Thyroid gland (tissue), 4 donors: Measurements from ENCODE around the gene DPAGT1. TPM values are rescaled to one million over a fixed set of nuclear protein-coding genes. Genes with fewer than 3 reads are reported as not detected.

ENCODE experiments used
- DNase-seq, 2 donors: peaks; one replicate each; pipeline ENCODE4 v3.0.0-alpha.2; 2019
- H3K27ac ChIP-seq, 3 donors: fragments of 200-600 bp; sonication (generic); 1 replicate in 2 of 3; 2 replicates in 1 of 3; pipeline ENCODE4 v1.5.1; 2016 to 2019; ENCODE audit warnings: mild to moderate bottlenecking in 1 of 3, moderate library complexity in 1 of 3
- H3K27me3 ChIP-seq: fragments of 200-600 bp; sonication (generic); one replicate; pipeline ENCODE4 v1.5.1; 2019
- H3K36me3 ChIP-seq, 2 donors: fragments of 200-600 bp; sonication (generic); one replicate each; pipeline ENCODE4 v1.5.1; 2016 to 2019
- H3K4me1 ChIP-seq, 2 donors: fragments of 200-600 bp; sonication (generic); one replicate each; pipeline ENCODE4 v1.5.1; 2017 to 2019
- H3K4me3 ChIP-seq, 3 donors: fragments of 200-600 bp; sonication (generic); replicated peaks in 1 of 3; 1 replicate in 2 of 3; 2 replicates in 1 of 3; pipeline ENCODE4 v1.5.1; 2016; ENCODE audit warnings: mild to moderate bottlenecking in 1 of 3
- H3K9me3 ChIP-seq: fragments of 200-600 bp; sonication (generic); one replicate; pipeline ENCODE4 v1.5.1; 2017
- CTCF ChIP-seq, 6 experiments: fragments of 200-600 bp in 3 of 6; fragments of 450-650 bp in 3 of 6; sonication (generic) in 3 of 6; IDR thresholded peaks; one replicate each; pipeline ENCODE4 v1.5.1; 2016 to 2019; ENCODE audit warnings: antibody characterized with exemption in 6 of 6, mild to moderate bottlenecking in 2 of 6, inconsistent platforms in 1 of 6, moderate library complexity in 1 of 6
- POLR2A ChIP-seq, 2 donors: fragments of 450-650 bp; IDR thresholded peaks; one replicate each; pipeline ENCODE4 v1.6.1; 2017; ENCODE audit warnings: antibody characterized with exemption in 2 of 2, mild to moderate bottlenecking in 2 of 2, moderate library complexity in 1 of 2
- WGBS, 2 donors: methylation state at CpG; one replicate each; pipeline ENCODE4 v1.1.5; 2017; 5-methylcytosine and 5-hydroxymethylcytosine counted together
- intact Hi-C: fragments of 100-400 bp; cut with DNase I; formaldehyde crosslinking; loops from one replicate; pipeline ENCODE4 v1.15.1; 2023
- total RNA-seq, 4 donors: library from RNA; depleted of rRNA; stranded (reverse); fragments of >200 nt; gene quantifications; one replicate each; pipeline ENCODE4 v1.2.3, GENCODE V29; 2016

DPAGT1 gene
- total RNA-seq, 4 donors from 2014 or later, result 29.8 to 42.8 (median 38.7) TPM

- WGBS, 2 donors, result 85 to 92% methylated on average over 10 of the region's 10 CpGs
- Histone ChIP-seq H3K9me3 (no peaks in the 10 kb centered on the region), H3K27ac (no peak overlapping the region), H3K4me1 (peaks cover 6 to 7% of the 10 kb centered on the region in 2 donors), H3K36me3 (peaks cover 19 to 26% of the 10 kb centered on the region in 2 donors), H3K27me3 (no peaks in the 10 kb centered on the region), H3K4me3 (no peak overlapping the region)
- no peak for TF ChIP-seq CTCF (IDR thresholded peaks at IDR 0.05)
- no peak for TF ChIP-seq POLR2A (IDR thresholded peaks at IDR 0.05)
- no peak for DNase-seq
- intact Hi-C loops, result no loop called here
These were observed 14.6 kb upstream of the DPAGT1 start for GRCh38 chr11:119116235-119116594.

GRCh38 chr11:119115484-119116234 is 14.0 kb upstream of the DPAGT1 start:
- no peaks in the 10 kb centered on the region for H3K27me3 ChIP-seq
- no peak overlapping the region for H3K27ac ChIP-seq
- no peaks in the 10 kb centered on the region for H3K9me3 ChIP-seq
- DNase-seq, result no peak
- intact Hi-C loops, result no loop called here
- peaks cover 3 to 4% of the 10 kb centered on the region in 2 donors for H3K4me1 ChIP-seq
- H3K36me3 ChIP-seq, result peaks cover 19 to 30% of the 10 kb centered on the region in 2 donors
- H3K4me3 ChIP-seq, result no peak overlapping the region
- 73% methylated on average over 24 of the region's 24 CpGs for WGBS, 2 donors
- TF ChIP-seq CTCF (IDR thresholded peaks at IDR 0.05) (no peak), POLR2A (IDR thresholded peaks at IDR 0.05) (no peak)

DNA sequence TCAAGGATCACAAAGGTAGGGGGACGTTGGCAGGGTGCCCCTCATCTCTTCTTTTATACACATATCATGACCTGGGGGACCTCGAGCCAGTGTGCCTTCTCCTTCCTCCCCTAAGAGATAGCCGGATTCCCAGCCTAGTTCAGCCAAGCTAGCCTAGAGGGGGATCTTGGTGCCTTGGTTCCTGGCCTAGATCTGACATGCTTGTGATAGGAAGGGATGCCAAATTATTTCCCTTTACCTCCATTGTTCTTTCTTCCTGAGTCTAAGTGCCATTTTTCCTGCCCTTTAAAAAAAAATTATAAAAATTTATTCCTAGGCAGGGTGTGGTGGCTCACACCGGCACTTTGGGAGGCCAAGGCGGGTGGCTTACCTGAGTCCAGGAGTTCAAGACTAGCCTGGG is 12.7 kb upstream of the DPAGT1 start:
- no peak for DNase-seq
- TF ChIP-seq CTCF (IDR thresholded peaks at IDR 0.05) (no peak), POLR2A (IDR thresholded peaks at IDR 0.05) (no peak)
- Histone ChIP-seq H3K27ac (no peak overlapping the region), H3K27me3 (no peaks in the 10 kb centered on the region), H3K4me1 (peaks cover 0 to 4% of the 10 kb centered on the region in 2 donors), H3K9me3 (no peaks in the 10 kb centered on the region), H3K4me3 (no peak overlapping the region), H3K36me3 (peaks cover 19 to 30% of the 10 kb centered on the region in 2 donors)
- intact Hi-C loops, result no loop called here
- WGBS, 2 donors, result 93% methylated on average over 4 to 5 of the region's 5 CpGs

DNA sequence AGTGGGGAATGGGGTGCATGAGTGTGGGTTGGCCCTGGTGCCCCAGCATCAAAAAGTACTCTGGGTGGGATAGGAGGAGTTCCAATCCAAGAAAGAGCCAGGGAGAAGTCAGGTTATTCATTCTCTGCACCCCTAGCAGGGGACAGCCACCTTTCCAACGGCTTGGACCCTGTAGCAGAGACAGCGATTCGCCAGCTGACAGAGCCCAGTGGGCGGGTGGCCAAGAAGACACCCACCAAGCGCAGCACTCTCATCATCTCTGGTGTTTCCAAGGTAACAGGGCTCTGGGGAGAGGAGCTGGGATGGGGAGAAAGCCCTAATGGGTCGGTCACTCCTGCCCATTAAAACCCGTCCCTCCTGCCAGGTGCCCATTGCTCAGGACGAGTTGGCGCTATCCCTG is 12.1 kb upstream of the DPAGT1 start:
- Histone ChIP-seq H3K36me3 (peaks cover 19 to 30% of the 10 kb centered on the region in 2 donors), H3K27ac (no peak overlapping the region), H3K4me3 (no peak overlapping the region), H3K9me3 (no peaks in the 10 kb centered on the region), H3K27me3 (no peaks in the 10 kb centered on the region), H3K4me1 (peaks cover 0 to 9% of the 10 kb centered on the region in 2 donors)
- intact Hi-C loops, result no loop called here
- 95 to 98% methylated on average over 9 of the region's 9 CpGs for WGBS, 2 donors
- DNase-seq, result no peak
- TF ChIP-seq POLR2A (IDR thresholded peaks at IDR 0.05) (no peak), CTCF (IDR thresholded peaks at IDR 0.05) (no peak)

- Histone ChIP-seq H3K27me3 (no peaks in the 10 kb centered on the region), H3K36me3 (peaks cover 19 to 30% of the 10 kb centered on the region in 2 donors), H3K27ac (no peak overlapping the region), H3K4me1 (peaks cover 8 to 18% of the 10 kb centered on the region in 2 donors), H3K9me3 (no peaks in the 10 kb centered on the region), H3K4me3 (no peak overlapping the region)
- intact Hi-C loops, result no loop called here
- DNase-seq, result no peak
- TF ChIP-seq CTCF (IDR thresholded peaks at IDR 0.05) (no peak), POLR2A (IDR thresholded peaks at IDR 0.05) (no peak)
- WGBS, 2 donors, result 89 to 91% methylated on average over 11 of the region's 12 CpGs
These were observed 10.8 kb upstream of the DPAGT1 start for GRCh38 chr11:119112314-119113020.
